Hepatocyte (in vitro differentiated cells): ENCODE data around the gene UBQLN1. TPM values are rescaled to one million over a fixed set of nuclear protein-coding genes. Genes with fewer than 3 reads are reported as not detected.

ENCODE experiments used
- DNase-seq: peaks from one replicate; pipeline ENCODE4 v3.0.0-alpha.2; 2016; ENCODE audit warnings: low spot score
- H2AFZ ChIP-seq: fragments of 200-600 bp; sonication (generic); 2 replicates; pipeline ENCODE4 v1.6.0; 2016; ENCODE audit warnings: antibody characterized with exemption, mild to moderate bottlenecking
- H3K27ac ChIP-seq: fragments of 200-600 bp; sonication (generic); 2 replicates; pipeline ENCODE4 v1.5.1; 2016; ENCODE audit warnings: mild to moderate bottlenecking
- H3K27me3 ChIP-seq: fragments of 200-600 bp; sonication (generic); 2 replicates; pipeline ENCODE4 v1.6.1; 2016
- H3K36me3 ChIP-seq: fragments of 200-600 bp; sonication (generic); replicated peaks from 2 replicates; pipeline ENCODE4 v1.5.1; 2016; ENCODE audit warnings: low read depth; ENCODE audit not compliant: insufficient read depth
- H3K4me1 ChIP-seq: fragments of 200-600 bp; sonication (generic); 2 replicates; pipeline ENCODE4 v1.5.1; 2016; ENCODE audit warnings: mild to moderate bottlenecking, moderate library complexity; ENCODE audit not compliant: insufficient read depth
- H3K4me2 ChIP-seq: fragments of 200-600 bp; sonication (generic); 2 replicates; pipeline ENCODE4 v1.6.0; 2016
- H3K4me3 ChIP-seq: fragments of 200-600 bp; sonication (generic); 2 replicates; pipeline ENCODE4 v1.5.1; 2016; ENCODE audit warnings: mild to moderate bottlenecking
- H3K79me2 ChIP-seq: fragments of 200-600 bp; sonication (generic); 2 replicates; pipeline ENCODE4 v1.6.0; 2017; ENCODE audit warnings: mild to moderate bottlenecking
- H3K9me2 ChIP-seq: fragments of 200-600 bp; sonication (generic); replicated peaks from 2 replicates; pipeline ENCODE4 v1.6.0; 2017; ENCODE audit warnings: mild to moderate bottlenecking; ENCODE audit not compliant: insufficient read depth
- H3K9me3 ChIP-seq: fragments of 200-600 bp; sonication (generic); 2 replicates; pipeline ENCODE4 v1.5.1; 2016; ENCODE audit warnings: low read depth, mild to moderate bottlenecking
- H4K20me1 ChIP-seq: fragments of 200-600 bp; sonication (generic); 2 replicates; pipeline ENCODE4 v1.6.0; 2016; ENCODE audit warnings: mild to moderate bottlenecking; ENCODE audit not compliant: insufficient read depth, poor library complexity, severe bottlenecking
- CTCF ChIP-seq: fragments of 200-600 bp; sonication (generic); IDR thresholded peaks from 2 replicates; pipeline ENCODE4 v1.5.1; 2016; ENCODE audit warnings: antibody characterized with exemption, mild to moderate bottlenecking; ENCODE audit not compliant: poor library complexity
- EZH2 ChIP-seq: fragments of 200-600 bp; sonication (generic); IDR thresholded peaks from 2 replicates; pipeline ENCODE4 v1.6.1; 2016; ENCODE audit warnings: antibody characterized with exemption, mild to moderate bottlenecking, borderline replicate concordance
- EZH2phosphoT487 ChIP-seq: fragments of 200-600 bp; sonication (generic); IDR thresholded peaks from one replicate; pipeline ENCODE4 v1.6.1; 2018; ENCODE audit warnings: antibody characterized with exemption, mild to moderate bottlenecking, low read depth, moderate library complexity; ENCODE audit not compliant: unreplicated experiment, severe bottlenecking
- WGBS: methylation state at CpG from one replicate; pipeline ENCODE4 v1.1.6; 2016; ENCODE audit warnings: low lambda C conversion rate; ENCODE audit errors: missing lambda C conversion rate; 5-methylcytosine and 5-hydroxymethylcytosine counted together
- polyA plus RNA-seq: library from polyadenylated mRNA; unstranded; fragments of >200 nt; fragmentation: Nextera tagmentation; extraction: Ambion mirVana; gene quantifications from 2 replicates; pipeline ENCODE4 v1.2.1, GENCODE V29; 2016
- total RNA-seq: library from RNA; depleted of rRNA; stranded (reverse); fragments of >200 nt; gene quantifications from 2 replicates; pipeline ENCODE4 v1.2.3, GENCODE V29; 2014

UBQLN1 gene
- total and polyA plus RNA-seq, 2 experiments from 2014 or later: 42.6 to 97.1 TPM

DNA sequence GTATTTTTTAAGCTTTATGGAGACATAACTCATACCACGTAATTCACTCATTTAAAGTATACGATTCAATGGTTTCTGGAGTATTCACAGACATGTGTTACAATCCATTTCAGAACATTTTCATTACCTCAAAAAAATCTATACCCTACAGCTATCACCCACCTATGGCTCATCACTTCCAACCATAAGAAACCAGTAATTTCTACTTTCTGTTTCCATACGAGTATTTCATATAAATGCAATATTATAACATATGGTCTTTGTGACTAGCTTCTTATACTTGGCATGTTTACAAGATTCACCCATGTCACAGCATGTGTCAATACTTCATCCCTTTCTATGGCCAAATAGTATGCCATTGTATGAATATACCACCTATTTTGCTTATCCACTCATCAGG, 18.8 kb downstream of the UBQLN1 start:
- no peak for DNase-seq
- H3K79me2 ChIP-seq: peaks cover 99% of the 10 kb centered on the region
- no peak overlapping the region for H3K4me3 ChIP-seq
- no peaks in the 10 kb centered on the region for H3K9me2 ChIP-seq
- H3K9me3 ChIP-seq: no peaks in the 10 kb centered on the region
- no peak overlapping the region for H3K4me2 ChIP-seq
- H3K36me3 ChIP-seq: no peaks in the 10 kb centered on the region
- no peaks in the 10 kb centered on the region for H3K4me1 ChIP-seq
- H4K20me1 ChIP-seq: peaks cover 92% of the 10 kb centered on the region
- no peak overlapping the region for H2AFZ ChIP-seq
- no peak for TF ChIP-seq EZH2phosphoT487
- no peak for TF ChIP-seq CTCF
- no peak for TF ChIP-seq EZH2
- no peak overlapping the region for H3K27ac ChIP-seq
- WGBS: 99% methylated on average over 3 of the region's 3 CpGs
- H3K27me3 ChIP-seq: no peaks in the 10 kb centered on the region

DNA sequence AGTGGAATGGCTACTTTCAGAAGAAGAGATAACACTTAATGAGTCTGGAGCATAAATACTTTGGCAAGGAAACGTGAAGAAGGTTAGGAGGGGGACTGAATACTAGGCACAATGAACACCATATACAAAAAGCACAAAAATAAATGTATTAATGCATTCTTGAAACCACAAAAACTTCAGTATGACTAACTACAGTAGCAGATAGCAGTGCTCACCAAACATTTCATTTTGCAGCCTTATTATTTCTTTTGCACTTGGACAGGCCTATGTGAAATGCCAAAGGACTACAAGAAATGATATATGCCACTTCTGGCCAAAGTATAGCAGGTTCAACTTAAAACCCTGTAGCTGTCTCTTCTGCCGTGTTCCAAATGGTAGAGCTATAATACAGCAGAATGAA, 26.3 kb downstream of the UBQLN1 start:
- no peaks in the 10 kb centered on the region for H3K9me3 ChIP-seq
- peaks cover 7% of the 10 kb centered on the region for H3K36me3 ChIP-seq
- H3K27ac ChIP-seq: no peak overlapping the region
- no peaks in the 10 kb centered on the region for H3K4me1 ChIP-seq
- no peaks in the 10 kb centered on the region for H3K9me2 ChIP-seq
- DNase-seq: no peak
- no peak overlapping the region for H2AFZ ChIP-seq
- H3K79me2 ChIP-seq: peaks cover 89% of the 10 kb centered on the region
- H4K20me1 ChIP-seq: peaks cover 29% of the 10 kb centered on the region
- TF ChIP-seq EZH2 (no peak), CTCF (no peak), EZH2phosphoT487 (no peak)
- no peaks in the 10 kb centered on the region for H3K27me3 ChIP-seq
- WGBS: 84% methylated on average over 2 of the region's 2 CpGs
- no peak overlapping the region for H3K4me2 ChIP-seq
- H3K4me3 ChIP-seq: no peak overlapping the region

- Histone ChIP-seq H3K27me3 (no peaks in the 10 kb centered on the region), H3K36me3 (peaks cover 7% of the 10 kb centered on the region), H3K9me2 (no peaks in the 10 kb centered on the region), H3K4me2 (no peak overlapping the region), H3K4me1 (no peaks in the 10 kb centered on the region), H2AFZ (no peak overlapping the region), H3K9me3 (no peaks in the 10 kb centered on the region), H3K4me3 (no peak overlapping the region), H3K79me2 (peaks cover 81% of the 10 kb centered on the region), H3K27ac (no peak overlapping the region), H4K20me1 (peaks cover 16% of the 10 kb centered on the region)
- WGBS: 100% methylated on average over 1 of the region's 1 CpG
- no peak for TF ChIP-seq CTCF
- TF ChIP-seq EZH2phosphoT487: no peak
- TF ChIP-seq EZH2: no peak
- DNase-seq: no peak
These were observed 27.5 kb downstream of the UBQLN1 start for GRCh38 chr9:83680233-83680632.

DNA sequence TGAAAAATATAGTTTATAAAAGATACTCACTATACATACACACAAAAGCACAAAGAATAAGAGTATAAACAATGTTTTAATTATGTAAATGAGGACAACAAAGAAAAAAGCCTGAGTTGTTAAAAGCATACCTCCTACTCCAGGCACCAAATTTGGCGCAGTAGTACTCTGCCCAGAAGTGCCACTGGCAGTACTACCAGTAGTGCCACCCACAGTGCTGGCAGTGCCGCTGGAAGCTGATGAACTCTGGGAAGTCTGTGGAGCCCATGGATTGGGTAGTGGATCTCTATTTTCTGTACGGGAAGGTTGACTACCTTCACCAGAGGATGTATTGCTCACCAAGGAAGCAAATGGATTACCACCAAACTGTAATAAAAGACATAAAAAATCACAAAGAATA, 30.2 kb downstream of the UBQLN1 start:
- H3K4me3 ChIP-seq: no peak overlapping the region
- no peak overlapping the region for H3K27ac ChIP-seq
- no peaks in the 10 kb centered on the region for H3K9me3 ChIP-seq
- H3K36me3 ChIP-seq: peaks cover 7% of the 10 kb centered on the region
- TF ChIP-seq EZH2phosphoT487 (no peak), EZH2 (no peak), CTCF (no peak)
- DNase-seq: no peak
- H2AFZ ChIP-seq: no peak overlapping the region
- H3K27me3 ChIP-seq: no peaks in the 10 kb centered on the region
- H3K9me2 ChIP-seq: no peaks in the 10 kb centered on the region
- H3K4me2 ChIP-seq: no peak overlapping the region
- peaks cover 76% of the 10 kb centered on the region for H3K79me2 ChIP-seq
- 98% methylated on average over 3 of the region's 3 CpGs for WGBS
- peaks cover 2% of the 10 kb centered on the region for H4K20me1 ChIP-seq
- H3K4me1 ChIP-seq: no peaks in the 10 kb centered on the region
